ENCODE data around the gene ADSS1.

The ADSS1 gene

GRCh38 chr14:104751539-104752422, 27.8 kb downstream of the ADSS1 start:
- DNase-seq: no peak

DNA sequence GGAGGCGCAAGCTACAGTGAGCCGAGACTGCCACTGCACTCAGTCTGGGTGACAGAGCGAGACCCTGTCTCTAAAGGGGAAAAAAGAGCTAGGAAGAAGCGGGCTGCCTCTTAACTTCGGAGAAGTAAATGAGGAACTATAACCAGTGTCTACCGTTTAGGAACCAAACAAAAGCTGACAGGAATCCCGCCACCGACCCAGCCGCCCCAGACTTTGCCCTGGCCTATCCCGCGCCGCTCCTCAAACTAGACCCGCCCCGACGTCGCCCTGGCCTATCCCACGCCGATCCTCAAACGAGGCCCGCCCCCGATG, 28.4 kb downstream of the ADSS1 start:
- no peak for DNase-seq

- peak; percentile 100 for DNase-seq
These were observed 28.9 kb downstream of the ADSS1 start, which contains the start of gene SIVA1 for GRCh38 chr14:104752735-104753527. Gene SIVA1, plus strand, starts transcription at chr14:104753147. Its CDS starts 55 bp downstream, at chr14:104753202.

DNA sequence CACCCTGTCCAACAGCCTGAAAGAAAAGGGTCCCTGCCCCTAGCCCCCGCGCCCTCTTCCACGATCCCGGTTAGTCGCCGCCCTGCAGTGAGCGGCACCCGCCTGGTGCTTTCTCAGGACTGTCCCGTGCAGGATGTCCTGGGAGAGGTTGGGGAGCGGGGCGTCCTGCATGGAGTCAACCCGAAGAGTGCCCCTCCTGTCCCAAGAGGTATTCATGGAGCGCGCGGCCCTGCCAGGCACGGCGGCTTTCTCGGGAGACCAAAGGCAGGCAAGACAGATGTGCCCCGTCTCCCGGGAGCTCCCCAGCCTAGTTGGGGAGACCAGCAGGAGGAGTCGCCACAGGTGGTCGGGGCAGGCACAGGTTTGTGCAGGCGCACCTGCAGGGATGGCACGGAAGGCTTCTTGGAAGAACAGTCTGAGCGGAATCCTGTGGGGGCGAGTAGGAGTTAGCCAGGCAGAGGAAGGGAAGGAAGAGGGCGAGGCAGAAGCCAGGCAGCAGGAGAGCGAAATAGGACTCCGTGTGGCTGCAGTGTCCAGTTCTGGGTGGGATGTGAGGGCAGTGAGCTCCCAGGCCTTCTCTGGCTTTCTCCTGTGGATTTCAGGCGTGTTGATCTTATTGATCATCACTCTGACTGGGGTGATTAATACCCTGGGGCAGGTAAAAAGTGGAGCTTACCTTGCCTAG, 29.6 kb downstream of the ADSS1 start:
- DNase-seq: no peak

- DNase-seq: no peak
These were observed 30.3 kb downstream of the ADSS1 start for GRCh38 chr14:104754213-104754851.

DNA sequence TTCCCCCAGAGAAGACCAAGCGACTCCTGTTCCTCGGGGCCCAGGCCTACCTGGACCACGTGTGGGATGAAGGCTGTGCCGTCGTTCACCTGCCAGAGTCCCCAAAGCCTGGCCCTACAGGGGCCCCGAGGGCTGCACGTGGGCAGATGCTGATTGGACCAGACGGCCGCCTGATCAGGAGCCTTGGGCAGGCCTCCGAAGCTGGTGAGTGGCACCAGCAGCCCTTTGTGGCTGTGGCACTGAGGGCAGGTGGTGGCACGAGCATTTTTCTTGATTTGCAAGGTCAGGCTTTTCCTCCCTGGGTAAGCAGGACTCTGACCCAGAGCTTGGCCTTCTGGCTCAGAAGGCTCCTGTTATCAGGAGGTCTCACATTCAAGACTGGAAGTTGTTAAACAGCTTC, 31.6 kb downstream of the ADSS1 start:
- DNase-seq: no peak

DNA sequence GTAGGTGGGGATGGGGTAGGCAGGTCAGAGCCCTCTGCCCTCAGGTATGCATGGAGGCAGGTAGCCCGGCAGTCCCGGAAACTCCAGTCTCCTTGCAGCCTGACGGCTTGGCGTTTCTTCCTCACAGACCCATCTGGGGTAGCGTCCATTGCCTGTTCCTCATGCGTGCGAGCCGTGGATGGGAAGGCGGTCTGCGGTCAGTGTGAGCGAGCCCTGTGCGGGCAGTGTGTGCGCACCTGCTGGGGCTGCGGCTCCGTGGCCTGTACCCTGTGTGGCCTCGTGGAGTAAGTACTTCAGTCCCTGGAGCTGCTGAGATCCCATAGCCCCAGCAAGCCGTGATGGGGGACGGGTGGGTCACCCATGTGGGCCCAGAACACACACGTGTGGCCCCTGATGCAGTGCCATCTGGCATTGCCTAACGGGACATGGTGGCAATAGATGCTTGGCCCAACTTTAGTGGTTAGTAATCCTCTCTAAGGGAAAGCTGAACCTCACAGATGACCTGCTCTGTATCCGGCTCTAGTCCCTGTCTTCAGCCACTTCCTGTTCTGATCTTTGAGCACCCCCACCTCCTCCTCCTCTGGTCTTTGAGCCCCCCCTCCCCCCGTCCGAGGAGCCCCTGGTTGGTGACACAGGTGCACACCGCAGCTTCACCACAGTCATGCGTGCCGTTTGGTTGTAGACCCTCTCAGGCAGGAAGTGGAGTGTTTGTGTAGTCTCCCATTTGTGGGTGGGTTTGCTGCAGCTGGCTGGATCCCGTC, 32.6 kb downstream of the ADSS1 start:
- no peak for DNase-seq

DNA sequence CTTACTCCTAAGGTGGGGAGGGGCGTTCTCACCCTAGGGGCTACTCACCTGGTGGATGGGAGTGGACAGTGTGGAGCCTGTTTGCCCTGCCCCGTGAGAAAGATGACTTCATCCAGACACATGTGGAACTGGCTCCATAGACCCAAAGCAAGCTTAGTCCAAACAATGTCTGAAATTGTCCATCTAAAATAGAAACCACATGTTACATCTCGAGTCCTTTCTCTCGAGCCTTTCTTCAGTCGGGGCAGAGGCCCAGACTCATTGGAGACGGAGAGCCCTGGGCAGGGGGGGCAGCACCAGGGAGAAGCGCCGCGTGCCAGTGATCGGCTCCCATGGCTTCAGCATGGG, 33.2 kb downstream of the ADSS1 start:
- no peak for DNase-seq

- no peak for DNase-seq
These were observed 33.8 kb downstream of the ADSS1 start for GRCh38 chr14:104757681-104758392.

GRCh38 chr14:104758981-104759969, 35.2 kb downstream of the ADSS1 start:
- no peak for DNase-seq

GRCh38 chr14:104765517-104765916, 41.5 kb downstream of the ADSS1 start:
- DNase-seq: no peak

- DNase-seq: no peak
These were observed 42.3 kb downstream of the ADSS1 start for GRCh38 chr14:104766256-104766862.

- DNase-seq: no peak
These were observed 43.0 kb downstream of the ADSS1 start for GRCh38 chr14:104766863-104767633.

DNA sequence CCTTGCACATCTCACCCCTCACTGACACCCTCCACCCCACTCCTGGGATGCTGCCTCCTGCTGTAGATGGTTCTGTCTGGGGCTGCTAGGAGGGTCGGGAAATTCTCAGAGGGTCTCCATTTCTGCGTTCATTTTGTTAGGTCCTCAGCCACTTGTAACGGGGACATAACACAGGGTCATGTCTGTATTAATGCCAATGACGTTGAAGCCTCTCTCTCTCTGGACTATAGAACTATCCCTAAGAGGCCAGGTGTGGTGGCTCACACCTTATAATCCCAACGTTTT, 43.5 kb downstream of the ADSS1 start:
- DNase-seq: no peak

GRCh38 chr14:104768437-104769323, 44.7 kb downstream of the ADSS1 start:
- peak; percentile 97 for DNase-seq

DNA sequence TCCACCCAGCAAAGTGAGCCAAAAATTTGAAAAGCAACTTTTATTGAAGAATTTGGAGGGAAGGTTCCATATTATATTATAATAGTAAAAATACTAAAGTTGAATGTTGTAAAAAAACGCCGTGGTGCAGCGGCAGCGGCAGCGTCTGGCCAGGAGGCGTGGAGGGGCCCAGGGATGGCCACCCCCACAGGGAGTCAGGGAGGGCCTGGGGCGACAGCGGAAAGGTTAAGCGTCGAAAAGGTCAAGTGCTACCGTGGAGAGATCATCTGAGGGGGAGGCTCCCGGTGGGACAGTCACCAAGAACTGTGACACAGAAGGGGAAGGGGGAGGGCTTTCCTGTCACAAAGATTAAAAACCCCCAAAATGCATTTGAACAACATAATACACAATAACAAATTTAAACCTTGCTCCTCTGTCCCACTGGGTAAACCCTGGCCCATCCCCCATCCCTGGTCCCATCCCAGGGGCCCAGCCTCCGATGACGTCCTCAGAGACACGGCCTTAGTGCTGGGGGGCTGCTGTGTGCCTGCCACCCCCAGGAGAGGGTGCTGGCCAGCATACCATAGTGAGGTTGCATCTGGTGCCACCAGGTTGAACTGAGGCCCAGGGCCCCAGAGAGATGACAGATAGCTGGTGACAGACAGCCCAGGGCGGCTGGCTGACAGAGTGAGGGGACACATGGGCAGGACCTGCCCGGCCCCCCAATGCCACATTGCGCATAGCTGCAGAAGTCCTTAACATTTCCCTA, 45.5 kb downstream of the ADSS1 start:
- no peak for DNase-seq

DNA sequence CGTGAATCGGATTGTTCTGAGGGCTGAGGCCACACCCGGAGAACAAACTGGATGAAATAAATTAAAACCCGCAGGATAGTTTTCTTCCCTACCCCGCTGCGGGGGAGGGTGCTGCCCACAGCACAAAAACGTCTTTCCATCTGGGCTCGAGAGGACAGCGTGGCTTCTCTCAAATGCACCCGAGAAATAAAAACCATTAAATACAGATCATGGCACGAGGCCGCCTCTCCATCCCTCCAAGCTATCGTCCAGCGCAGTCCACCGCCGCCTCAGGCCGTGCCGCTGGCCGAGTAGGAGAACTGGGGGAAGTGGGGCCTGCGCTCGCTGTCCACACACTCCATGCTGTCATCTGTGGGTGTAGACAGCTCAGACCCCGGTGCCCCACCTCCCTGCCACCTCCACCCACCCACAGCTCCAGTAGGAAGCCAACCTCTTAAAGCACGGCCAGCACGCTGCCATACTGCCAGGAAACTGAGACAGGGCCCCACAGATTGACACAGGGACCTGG, 46.1 kb downstream of the ADSS1 start:
- no peak for DNase-seq

Measured in activated CD4-positive, CD25-positive, alpha-beta regulatory T cell treated with anti-CD3 and anti-CD28 coated beads, Interleukin-2, amount 50 U/mL, for 72 hours (primary cell).